Liver (tissue), 3 donors: ENCODE data around the gene SYNGR1.

Experiments used
- CTCF ChIP-seq: fragments of 150-350 bp; IDR thresholded peaks from 2 replicates; pipeline ENCODE4 v1.5.1; 2017; ENCODE audit warnings: improper control_type of control experiment, low read depth, low read length; ENCODE audit not compliant: missing input control
- JUND ChIP-seq, 2 donors: IDR thresholded peaks; 2 replicates each; pipeline ENCODE4 v1.6.1; 2016; ENCODE audit warnings: antibody characterized with exemption in 2 of 2
- MAX ChIP-seq: IDR thresholded peaks from 2 replicates; pipeline ENCODE4 v1.6.1; 2016; ENCODE audit warnings: antibody characterized with exemption
- RAD21 ChIP-seq, 2 donors: IDR thresholded peaks; 2 replicates each; pipeline ENCODE4 v1.6.1; 2016; ENCODE audit warnings: antibody characterized with exemption in 2 of 2, mild to moderate bottlenecking in 2 of 2
- REST ChIP-seq: IDR thresholded peaks from 2 replicates; pipeline ENCODE4 v1.6.1; 2016; ENCODE audit warnings: antibody characterized with exemption, mild to moderate bottlenecking
- RXRA ChIP-seq, 2 donors: IDR thresholded peaks; 2 replicates each; pipeline ENCODE4 v1.6.1; 2017 to 2018; ENCODE audit warnings: antibody characterized with exemption in 2 of 2, mild to moderate bottlenecking in 1 of 2
- SP1 ChIP-seq: IDR thresholded peaks from 2 replicates; pipeline ENCODE4 v1.6.1; 2018; ENCODE audit warnings: antibody characterized with exemption, mild to moderate bottlenecking
- donor health status: healthy.
- donor health status: healthy.

GRCh38 chr22:39317084-39317774, 32.6 kb upstream of the SYNGR1 start:
- TF ChIP-seq CTCF: no peak
- TF ChIP-seq SP1: no peak
- TF ChIP-seq MAX: no peak
- TF ChIP-seq JUND (IDR thresholded peaks at IDR 0.05): no peak
- TF ChIP-seq RXRA (IDR thresholded peaks at IDR 0.05): no peak
- no peak for TF ChIP-seq REST
- TF ChIP-seq RAD21 (IDR thresholded peaks at IDR 0.05): no peak
